Measurements from ENCODE around the gene UBE2F. TPM values are rescaled to one million over a fixed set of nuclear protein-coding genes. Genes with fewer than 3 reads are reported as not detected.

The UBE2F gene
- total RNA-seq, 1 experiment from 2014 or later = 62.1 TPM

DNA sequence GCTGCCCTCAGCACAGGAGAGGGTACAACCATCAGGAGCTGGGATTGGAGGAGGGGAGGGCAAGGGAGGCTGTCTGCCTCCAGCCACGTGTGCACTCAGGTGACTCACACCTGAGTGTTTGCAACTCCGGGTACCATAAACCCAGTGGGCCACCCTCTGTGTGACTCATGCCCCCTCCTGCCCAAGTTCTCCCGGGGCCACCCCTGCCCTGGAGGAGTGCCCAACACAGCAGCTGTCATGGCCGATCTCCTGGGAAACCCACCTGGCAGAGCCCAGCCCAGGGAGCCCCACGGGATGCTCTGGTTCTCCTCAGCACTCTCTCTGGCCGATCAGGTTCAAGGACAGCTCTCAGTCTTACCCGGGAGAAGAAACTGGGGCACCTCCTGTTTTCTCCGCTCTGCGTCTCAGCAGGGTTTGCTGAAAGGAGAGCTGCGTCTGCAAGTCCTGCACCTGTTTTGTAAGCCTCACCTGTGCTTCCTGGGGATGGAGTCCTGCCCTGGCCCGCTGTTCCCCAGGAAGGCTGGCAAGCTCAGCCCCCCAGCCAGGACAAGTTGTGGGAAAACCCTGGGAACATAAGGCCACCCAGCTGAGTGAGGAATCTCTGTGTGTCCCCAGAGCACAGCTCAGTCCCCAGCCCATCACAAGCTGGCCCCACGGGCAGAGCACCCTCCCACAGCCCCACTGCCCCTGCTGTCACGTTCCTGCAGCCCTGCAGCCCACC is 44.0 kb upstream of the UBE2F start:
- Histone ChIP-seq H3K14ac (ENCODE audit: insufficient read depth, low read length) (no peak overlapping the region; the same call in 1 of the 2 replicates), H3K9ac (ENCODE audit: extremely low read depth, insufficient read length, low read length) (no peak overlapping the region), H3K4me2 (ENCODE audit: insufficient read depth, insufficient read length, low read length) (no peak overlapping the region), H3K18ac (ENCODE audit: insufficient read length, low read depth, low read length) (no peak overlapping the region), H3K79me1 (ENCODE audit: insufficient read depth, low read depth, low read length, poor library complexity, severe bottlenecking) (no peaks in the 10 kb centered on the region), H3K9me3 (ENCODE audit: control insufficient read depth, low read depth, low read length) (no peaks in the 10 kb centered on the region), H3K27ac (ENCODE audit: insufficient read length, low read depth, low read length) (no peak overlapping the region), H2AFZ (ENCODE audit: low read length) (no peak overlapping the region), H4K5ac (ENCODE audit: insufficient read length, low read depth, low read length) (no peak overlapping the region), H4K8ac (replicated peaks; ENCODE audit: insufficient read length, low read depth, low read length) (no peak overlapping the region), H3K4ac (ENCODE audit: low read depth, low read length) (no peak overlapping the region), H2BK5ac (ENCODE audit: insufficient read length, low read length) (no peak overlapping the region), H3T11ph (ENCODE audit: low read length) (no peak overlapping the region), H3K23me2 (ENCODE audit: insufficient read length, low read depth, low read length, poor library complexity, severe bottlenecking) (no peaks in the 10 kb centered on the region), H4K91ac (ENCODE audit: insufficient read length, low read depth, low read length) (no peak overlapping the region), H3K23ac (ENCODE audit: insufficient read length, low read depth, low read length) (no peak overlapping the region), H2AK5ac (ENCODE audit: insufficient read length, low read length) (no peak overlapping the region), H2BK12ac (ENCODE audit: insufficient read length, low read depth, low read length) (no peak overlapping the region), H4K20me1 (ENCODE audit: control insufficient read depth, insufficient read depth, insufficient read length) (no peaks in the 10 kb centered on the region), H3K56ac (ENCODE audit: insufficient read length, low read depth, low read length) (no peak overlapping the region), H2BK15ac (ENCODE audit: low read depth, low read length) (no peak overlapping the region), H2BK120ac (ENCODE audit: low read depth, low read length, poor library complexity, severe bottlenecking) (no peak overlapping the region), H3K4me1 (ENCODE audit: insufficient read depth, low read length) (no peaks in the 10 kb centered on the region), H2BK20ac (ENCODE audit: low read depth, low read length, poor library complexity, severe bottlenecking) (no peak overlapping the region), H3K79me2 (ENCODE audit: insufficient read depth, low read length) (no peaks in the 10 kb centered on the region), H3K27me3 (ENCODE audit: insufficient read depth, low read length) (no peaks in the 10 kb centered on the region)
- Mint-ChIP-seq H3K4me1 (peaks cover 4 to 9% of the 10 kb centered on the region in 2 experiments), H3K36me3 (ENCODE audit: insufficient read depth in 1 of 3, low read depth in 3 of 3) (no peaks in the 10 kb centered on the region), H3K27me3 (ENCODE audit: low read depth) (peaks cover 30% of the 10 kb centered on the region), H3K9me3 (no peaks in the 10 kb centered on the region; a peak in 1 of 5 replicates), H3K4me3 (peak overlapping the region in 1 of 2 experiments; percentile 9; a peak in 1 of 5 replicates), H3K27ac (no peak overlapping the region; a peak in 1 of 7 replicates)
- TF ChIP-seq, protein P1, sequence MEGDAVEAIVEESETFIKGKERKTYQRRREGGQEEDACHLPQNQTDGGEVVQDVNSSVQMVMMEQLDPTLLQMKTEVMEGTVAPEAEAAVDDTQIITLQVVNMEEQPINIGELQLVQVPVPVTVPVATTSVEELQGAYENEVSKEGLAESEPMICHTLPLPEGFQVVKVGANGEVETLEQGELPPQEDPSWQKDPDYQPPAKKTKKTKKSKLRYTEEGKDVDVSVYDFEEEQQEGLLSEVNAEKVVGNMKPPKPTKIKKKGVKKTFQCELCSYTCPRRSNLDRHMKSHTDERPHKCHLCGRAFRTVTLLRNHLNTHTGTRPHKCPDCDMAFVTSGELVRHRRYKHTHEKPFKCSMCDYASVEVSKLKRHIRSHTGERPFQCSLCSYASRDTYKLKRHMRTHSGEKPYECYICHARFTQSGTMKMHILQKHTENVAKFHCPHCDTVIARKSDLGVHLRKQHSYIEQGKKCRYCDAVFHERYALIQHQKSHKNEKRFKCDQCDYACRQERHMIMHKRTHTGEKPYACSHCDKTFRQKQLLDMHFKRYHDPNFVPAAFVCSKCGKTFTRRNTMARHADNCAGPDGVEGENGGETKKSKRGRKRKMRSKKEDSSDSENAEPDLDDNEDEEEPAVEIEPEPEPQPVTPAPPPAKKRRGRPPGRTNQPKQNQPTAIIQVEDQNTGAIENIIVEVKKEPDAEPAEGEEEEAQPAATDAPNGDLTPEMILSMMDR (conservative IDR thresholded peaks at IDR 0.05) = no peak
- WGBS (ENCODE audit: extremely low coverage, insufficient read length, low lambda C conversion rate) = no CpG with 5 or more reads among the region's 13 CpGs
- no peak for DNase-seq

Measured in H9 (cell line).